ENCODE measurements around the gene LYZL6. TPM values are rescaled to one million over a fixed set of nuclear protein-coding genes. Genes with fewer than 3 reads are reported as not detected.
"Not testable (repeated sequence)": the region's sequence is repeated elsewhere in the genome, so short reads cannot be mapped to it uniquely, and the experiment has no call there.

The LYZL6 gene
- polyA plus RNA-seq, 3 donors, result not detected

GRCh38 chr17:35953720-35954119 lies 10.2 kb upstream of the LYZL6 start:
- DNase-seq (ENCODE audit: extremely low read depth in 1 of 11, low read depth in 9 of 11, low spot score in 4 of 11), result no peak

GRCh38 chr17:35949401-35949800 lies 5.9 kb upstream of the LYZL6 start:
- DNase-seq (ENCODE audit: extremely low read depth in 1 of 11, low read depth in 9 of 11, low spot score in 4 of 11), result no peak

- DNase-seq (ENCODE audit: extremely low read depth in 1 of 11, low read depth in 9 of 11, low spot score in 4 of 11), result no peak
Measured at GRCh38 chr17:35948092-35948491, 4.6 kb upstream of the LYZL6 start.

DNA sequence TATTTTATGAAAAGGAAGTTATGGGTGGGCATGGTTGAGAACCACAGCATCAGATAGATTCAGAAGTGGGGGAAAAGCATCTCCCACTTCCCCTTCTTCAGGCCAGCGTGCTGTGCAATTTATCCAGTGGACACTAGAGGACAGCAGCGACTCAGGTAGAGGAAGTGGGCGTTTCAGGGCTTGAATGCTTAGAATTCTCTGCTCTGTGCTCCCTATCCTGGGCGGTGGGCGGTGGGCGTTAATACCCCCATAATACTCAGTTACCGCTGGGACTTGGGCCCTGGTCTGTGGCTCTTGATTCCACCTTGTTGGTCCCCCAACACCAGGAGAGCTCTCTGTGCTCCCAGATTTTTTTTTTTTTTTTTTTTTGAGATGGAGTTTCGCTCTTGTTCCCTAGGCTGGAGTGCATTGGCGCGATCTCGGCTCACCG lies 3.7 kb upstream of the LYZL6 start:
- peak in 2 of 11 donors; percentile 44 for DNase-seq (ENCODE audit: extremely low read depth in 1 of 11, low read depth in 9 of 11, low spot score in 4 of 11)

GRCh38 chr17:35944151-35944550 lies 638 bp upstream of the LYZL6 start:
- no peak for DNase-seq (ENCODE audit: extremely low read depth in 1 of 11, low read depth in 9 of 11, low spot score in 4 of 11)

DNA sequence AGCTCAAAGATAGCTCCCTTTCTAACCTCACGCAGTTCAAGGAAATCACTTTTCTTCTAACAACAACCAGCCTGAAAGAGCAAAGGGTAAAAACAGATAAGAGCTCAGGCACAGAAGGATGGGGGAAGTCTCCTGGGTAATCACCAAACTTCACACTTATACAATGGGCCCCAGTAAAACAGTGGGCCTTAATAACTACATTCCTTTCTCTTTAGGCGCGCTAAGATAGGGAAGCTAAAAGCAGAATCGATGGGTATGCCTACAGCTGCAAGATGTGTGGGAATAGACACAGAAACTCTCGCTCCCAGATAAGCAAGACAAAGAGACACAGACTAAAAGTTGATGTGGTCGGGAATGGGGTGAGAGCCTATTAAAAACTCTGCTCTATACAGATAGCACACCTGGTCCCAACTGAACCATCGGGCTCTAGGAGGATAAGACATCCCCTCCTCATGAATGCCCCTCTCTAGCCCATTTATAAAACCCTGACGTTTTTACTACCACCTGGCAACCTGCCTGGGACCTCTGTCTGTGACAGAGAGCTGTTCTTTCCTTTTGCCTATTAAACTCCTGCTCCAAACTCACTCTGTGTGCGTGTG lies 826 bp downstream of the LYZL6 start:
- DNase-seq (ENCODE audit: extremely low read depth in 1 of 11, low read depth in 9 of 11, low spot score in 4 of 11), result no peak

- not testable (repeated sequence) for DNase-seq (ENCODE audit: extremely low read depth in 1 of 11, low read depth in 9 of 11, low spot score in 4 of 11)
Measured at GRCh38 chr17:35938492-35938891, 5.0 kb downstream of the LYZL6 start.

DNA sequence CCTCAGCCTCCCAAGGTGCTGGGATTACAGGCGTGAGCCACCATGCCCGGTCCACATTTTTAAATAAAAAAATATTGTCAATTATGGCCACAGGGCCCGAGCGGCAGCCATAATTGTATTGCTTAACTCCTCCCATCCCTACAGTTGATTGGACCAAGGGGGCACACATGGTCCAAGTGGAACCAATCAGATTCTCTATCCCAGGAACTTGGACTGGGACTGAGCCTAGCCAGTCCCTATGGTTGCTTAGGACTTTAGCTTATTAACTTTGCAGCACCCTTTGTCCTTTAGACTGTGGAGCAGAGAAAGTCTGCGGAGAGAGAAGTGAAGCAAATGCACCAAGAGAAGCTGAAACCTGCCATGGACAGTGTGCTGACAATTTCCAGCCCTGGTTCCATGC lies 7.5 kb downstream of the LYZL6 start:
- DNase-seq (ENCODE audit: extremely low read depth in 1 of 11, low read depth in 9 of 11, low spot score in 4 of 11), result no peak

- DNase-seq (ENCODE audit: extremely low read depth in 1 of 11, low read depth in 9 of 11, low spot score in 4 of 11), result no peak
Measured at GRCh38 chr17:35934760-35935159, 8.8 kb downstream of the LYZL6 start.

- DNase-seq (ENCODE audit: extremely low read depth in 1 of 11, low read depth in 9 of 11, low spot score in 4 of 11), result peak in 1 of 11 donors; percentile 32
Measured at GRCh38 chr17:35932586-35932985, 10.9 kb downstream of the LYZL6 start.

- DNase-seq (ENCODE audit: extremely low read depth in 1 of 11, low read depth in 9 of 11, low spot score in 4 of 11), result peak in 2 of 11 donors; percentile 39 to 52
Measured at GRCh38 chr17:35931794-35932425, 11.6 kb downstream of the LYZL6 start.

DNA sequence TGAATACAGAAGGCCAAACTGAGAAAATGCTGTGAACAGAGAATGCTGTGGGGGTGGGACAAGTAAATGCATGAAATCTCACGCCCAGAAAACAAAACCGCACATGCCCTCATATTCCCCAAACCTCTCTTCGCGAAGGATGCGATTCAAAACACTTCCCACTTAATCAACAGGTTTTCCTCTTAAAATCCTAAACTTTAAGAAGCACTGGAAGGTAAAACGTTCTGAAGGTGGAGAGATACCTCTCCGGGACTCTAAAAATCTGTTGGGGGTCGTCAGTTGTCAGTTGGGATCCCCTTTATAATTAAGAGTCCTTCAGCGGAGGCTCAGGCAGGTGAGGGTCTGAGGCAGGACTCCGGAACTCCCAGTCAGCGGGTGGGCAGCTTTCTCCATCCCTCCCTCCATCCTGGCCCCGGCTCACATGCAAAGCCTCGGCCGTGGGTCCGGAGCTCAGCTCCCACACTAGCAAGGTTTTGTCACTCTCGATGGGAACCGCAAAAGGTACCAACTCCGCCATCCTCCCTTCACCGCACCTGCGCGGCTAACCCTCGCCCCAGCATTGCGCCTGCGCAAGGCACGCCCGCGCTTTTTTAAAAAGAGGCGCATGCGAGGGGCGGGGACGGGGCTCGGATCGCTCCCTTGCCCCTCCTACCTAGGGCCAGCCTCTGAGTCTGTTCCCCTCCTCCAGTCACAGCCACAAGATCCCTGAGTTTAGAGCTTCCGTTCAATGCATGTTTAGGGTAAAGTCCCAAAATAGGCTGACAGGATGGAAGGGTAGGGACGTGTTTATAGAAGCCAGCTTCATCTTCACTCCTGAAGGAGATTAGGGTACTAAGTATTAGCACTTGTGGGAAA lies 13.1 kb downstream of the LYZL6 start, which contains the start of gene RDM1:
RDM1 (minus strand) TSS at position 563 of the 855 bp plus-strand sequence; CDS start at position 517, 46 bp downstream.
- peak in 10 of 11 donors; percentile 50 to 81 (median 76) for DNase-seq (ENCODE audit: extremely low read depth in 1 of 11, low read depth in 9 of 11, low spot score in 4 of 11)

GRCh38 chr17:35927714-35928113 lies 15.8 kb downstream of the LYZL6 start:
- DNase-seq (ENCODE audit: extremely low read depth in 1 of 11, low read depth in 9 of 11, low spot score in 4 of 11), result no peak

GRCh38 chr17:35923609-35924114 lies 19.9 kb downstream of the LYZL6 start:
- no peak for DNase-seq (ENCODE audit: extremely low read depth in 1 of 11, low read depth in 9 of 11, low spot score in 4 of 11)

DNA sequence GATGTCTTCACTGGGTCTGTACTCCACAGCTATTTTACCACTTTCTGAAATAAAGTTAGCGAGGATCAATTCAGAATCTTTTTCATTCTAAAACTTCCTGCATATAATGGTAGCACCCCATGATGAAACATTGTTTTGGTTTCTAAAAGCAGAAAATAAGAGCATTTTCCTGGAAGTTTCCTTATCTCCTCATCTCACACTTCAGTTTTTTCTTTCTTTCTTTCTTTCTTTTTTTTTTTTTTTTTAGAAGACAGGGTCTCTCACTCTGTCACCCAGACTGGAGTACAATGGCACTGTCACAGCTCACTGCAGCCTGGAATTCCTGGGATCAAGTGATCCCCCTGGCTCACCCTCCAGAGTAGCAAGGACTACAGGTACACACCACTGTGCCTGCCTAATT lies 23.3 kb downstream of the LYZL6 start:
- DNase-seq (ENCODE audit: extremely low read depth in 1 of 11, low read depth in 9 of 11, low spot score in 4 of 11), result no peak

DNA sequence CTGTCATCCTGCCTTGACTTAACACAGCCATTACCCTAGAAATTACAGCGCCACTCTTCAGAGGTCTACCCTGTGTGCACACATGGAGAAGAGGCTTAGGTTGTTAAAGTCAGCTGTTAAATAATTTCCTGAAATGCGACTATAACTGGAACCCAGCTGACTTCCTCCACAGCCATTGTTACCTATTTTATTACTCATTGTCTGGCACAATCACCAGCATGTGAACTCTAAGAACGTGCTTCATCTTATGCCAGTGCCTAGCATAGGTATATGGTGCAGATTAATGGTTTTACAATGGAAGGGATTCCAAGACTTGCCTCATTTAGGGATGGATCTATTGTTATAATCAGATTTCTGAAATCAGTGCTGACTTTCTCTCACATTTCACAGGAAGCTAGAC lies 24.8 kb downstream of the LYZL6 start:
- no peak for DNase-seq (ENCODE audit: extremely low read depth in 1 of 11, low read depth in 9 of 11, low spot score in 4 of 11)

DNA sequence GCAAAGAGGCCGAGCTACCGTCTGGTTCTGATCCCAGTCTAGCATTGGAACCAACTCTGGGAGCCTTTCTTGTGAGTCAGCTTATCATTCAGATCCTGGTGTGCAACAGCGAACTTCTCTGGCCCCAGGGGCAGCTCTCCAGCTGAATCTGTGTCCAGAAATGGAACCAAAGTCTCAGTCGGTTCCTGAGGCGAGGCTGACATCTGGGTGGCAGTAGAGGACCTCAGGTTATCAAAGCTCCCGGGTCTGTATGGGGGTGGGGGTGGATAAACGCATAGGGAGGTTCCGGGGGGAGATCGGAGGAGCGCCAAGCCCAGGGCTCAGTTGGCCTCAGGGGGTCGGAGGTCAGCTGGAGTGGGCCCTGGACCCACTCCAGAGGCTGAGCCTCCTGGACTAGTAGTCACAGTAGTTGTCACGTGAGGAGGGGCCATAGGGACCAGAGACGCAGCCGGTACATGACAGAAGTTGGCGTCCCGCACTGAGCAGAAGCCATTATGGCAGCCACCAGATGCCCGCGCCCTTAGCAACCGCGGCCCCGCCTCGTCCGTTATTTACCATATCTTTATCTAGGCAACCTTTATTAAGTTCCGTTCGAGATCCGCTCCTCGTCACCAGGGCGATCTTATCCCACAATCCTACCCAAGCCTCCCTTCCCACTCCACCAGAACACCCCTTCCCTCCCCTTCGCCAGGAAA lies 25.8 kb downstream of the LYZL6 start:
- DNase-seq (ENCODE audit: extremely low read depth in 1 of 11, low read depth in 9 of 11, low spot score in 4 of 11), result no peak

- no peak for DNase-seq (ENCODE audit: extremely low read depth in 1 of 11, low read depth in 9 of 11, low spot score in 4 of 11)
Measured at GRCh38 chr17:35915153-35915964, 28.2 kb downstream of the LYZL6 start.

Measured in renal cortex interstitium (tissue), 11 donors.